Fibroblast of peridontal ligament (primary cell): ENCODE data around the gene TSPAN9.

Source experiments
- DNase-seq: peaks from one replicate; pipeline ENCODE4 v3.0.0-alpha.2; 2010; ENCODE audit errors: extremely low read depth

Gene TSPAN9

GRCh38 chr12:3076730-3077571, at the start of gene TSPAN9:
TSS of gene TSPAN9 (plus strand) at chr12:3077379. CDS start at chr12:3201194, 123,815 bp downstream.
- peak; percentile 70 for DNase-seq

- no peak for DNase-seq
Observed at GRCh38 chr12:3028108-3028507, 49.1 kb upstream of the TSPAN9 start.

GRCh38 chr12:3030821-3031429, 46.3 kb upstream of the TSPAN9 start:
- DNase-seq, result no peak

DNA sequence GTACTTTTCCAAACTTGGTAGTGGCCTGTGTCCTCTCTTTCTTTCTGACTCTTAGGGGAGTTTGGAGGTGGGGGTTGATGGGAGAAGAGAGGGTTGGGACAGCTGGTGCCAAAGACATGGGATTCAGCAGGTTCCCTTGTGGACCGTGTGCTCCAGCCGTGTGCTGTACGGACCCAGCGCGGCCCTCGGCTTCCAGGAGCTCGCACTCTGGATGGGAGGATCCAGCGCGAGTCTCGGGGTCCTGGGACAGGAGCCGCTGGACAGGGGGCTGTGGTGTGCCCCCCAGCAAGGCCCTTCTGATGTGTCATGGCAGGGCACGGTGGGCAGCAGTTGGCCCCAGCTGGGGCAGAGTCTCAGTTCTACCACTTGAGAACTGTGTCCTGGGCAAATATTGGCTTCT, 45.0 kb upstream of the TSPAN9 start:
- DNase-seq, result no peak

DNA sequence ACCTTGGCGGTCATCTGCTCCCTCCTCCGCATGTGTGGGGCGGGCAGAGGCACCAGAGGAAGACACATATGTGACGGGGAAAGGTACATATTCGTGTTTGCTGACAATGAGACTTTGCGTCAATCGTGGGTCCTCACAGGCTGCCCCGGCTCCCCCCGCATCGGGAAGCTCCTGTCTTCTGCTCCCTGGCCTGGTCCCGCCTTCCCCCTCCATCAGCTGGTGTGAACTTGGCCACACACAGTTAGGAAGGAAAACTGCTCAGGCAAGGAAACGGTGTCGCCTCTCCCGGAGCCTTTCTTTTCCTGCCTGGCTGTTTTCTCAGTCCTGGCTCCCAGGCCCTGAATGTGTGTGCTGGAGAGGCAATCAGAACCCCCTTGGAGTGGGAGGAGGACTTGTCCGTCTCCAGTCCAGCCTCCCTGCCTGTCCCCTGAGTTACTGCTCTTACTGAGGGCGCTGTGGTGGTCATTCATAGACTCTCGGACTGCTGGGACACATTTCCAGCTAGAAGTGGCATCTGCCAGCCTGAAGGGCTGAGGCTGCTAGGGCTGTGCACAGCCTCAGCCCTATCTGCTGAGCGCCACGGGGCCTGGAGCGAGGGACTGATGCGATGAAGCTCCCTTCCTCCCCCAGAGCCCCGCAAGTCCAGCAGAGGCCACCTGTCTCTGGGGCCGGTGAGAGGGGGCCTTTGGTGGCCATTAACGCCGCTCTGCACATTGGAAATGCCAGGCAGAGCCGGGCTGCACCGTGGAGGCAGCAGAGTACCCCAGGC, 44.2 kb upstream of the TSPAN9 start:
- DNase-seq, result no peak

GRCh38 chr12:3033539-3033867, 43.7 kb upstream of the TSPAN9 start:
- no peak for DNase-seq

- peak; percentile 49 for DNase-seq
Observed at GRCh38 chr12:3034067-3034750, 43.0 kb upstream of the TSPAN9 start.

- peak; percentile 10 for DNase-seq
Observed at GRCh38 chr12:3035171-3035570, 42.0 kb upstream of the TSPAN9 start.

DNA sequence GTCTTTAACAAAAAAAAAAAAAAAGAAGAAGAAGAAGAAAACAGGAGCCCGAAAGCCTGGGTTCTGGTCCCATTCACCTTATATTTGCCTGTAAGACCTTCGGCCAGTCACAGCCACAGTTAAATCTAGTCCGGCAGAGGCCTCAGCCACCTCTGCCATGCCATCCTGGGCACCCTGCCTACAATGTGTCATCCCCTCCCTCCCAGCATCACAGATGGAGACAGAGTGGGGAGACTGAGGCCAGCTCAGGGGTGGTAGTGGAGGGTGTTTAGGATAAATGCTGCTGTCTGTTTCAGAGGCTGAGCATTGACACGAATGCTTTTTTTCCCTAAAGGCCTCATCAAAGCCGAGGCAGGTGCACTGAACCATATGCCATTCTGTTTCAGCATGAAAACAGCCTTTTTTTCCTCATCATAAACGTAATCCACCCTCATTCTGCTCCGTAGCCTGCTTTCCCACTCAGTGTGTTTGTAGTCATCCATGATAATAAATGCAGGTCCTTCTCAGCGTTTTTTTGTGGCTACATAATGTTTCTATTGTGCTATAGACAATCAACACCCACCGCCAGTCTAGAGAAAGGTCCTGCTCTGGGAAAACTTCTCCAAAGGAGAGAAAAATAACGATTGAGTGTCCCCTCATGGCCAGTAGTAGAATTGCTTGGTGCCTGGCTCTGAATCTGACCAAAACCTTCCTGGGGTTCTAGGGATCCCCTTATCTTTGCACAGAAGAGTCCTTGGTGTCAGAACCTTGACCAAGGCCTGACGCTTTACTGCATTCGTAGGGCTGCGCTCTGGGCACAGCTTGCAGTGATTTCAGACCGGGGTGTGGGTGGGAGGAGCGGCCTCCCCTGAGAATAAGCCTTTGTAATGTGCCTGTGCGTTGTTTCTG, 41.1 kb upstream of the TSPAN9 start:
- peak; percentile 28 for DNase-seq

GRCh38 chr12:3036901-3037600, 40.1 kb upstream of the TSPAN9 start:
- DNase-seq, result no peak

DNA sequence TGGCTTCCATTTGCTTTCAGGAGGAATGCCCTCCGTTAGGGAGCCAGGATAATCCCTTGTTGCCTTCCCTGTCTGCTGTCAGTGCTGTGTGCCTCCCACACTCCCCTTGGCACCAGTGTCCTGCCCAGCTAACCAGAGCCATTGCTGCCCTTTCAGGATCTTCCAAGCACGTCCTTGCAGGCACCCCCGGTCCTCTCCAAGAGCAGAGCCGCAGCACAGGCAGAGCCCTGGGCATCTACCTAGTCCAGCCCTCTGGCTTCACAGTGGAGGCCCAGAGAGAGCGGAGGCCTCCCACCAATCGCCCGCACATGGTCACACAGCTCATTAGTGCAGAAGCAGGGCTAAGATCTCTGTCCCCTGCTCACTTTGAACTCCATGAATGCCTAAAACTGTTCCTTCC, 39.0 kb upstream of the TSPAN9 start:
- no peak for DNase-seq

GRCh38 chr12:3038926-3039510, 38.2 kb upstream of the TSPAN9 start:
- DNase-seq, result no peak

- DNase-seq, result no peak
Observed at GRCh38 chr12:3040026-3040656, 37.0 kb upstream of the TSPAN9 start.

- DNase-seq, result no peak
Observed at GRCh38 chr12:3040663-3041544, 36.3 kb upstream of the TSPAN9 start.

DNA sequence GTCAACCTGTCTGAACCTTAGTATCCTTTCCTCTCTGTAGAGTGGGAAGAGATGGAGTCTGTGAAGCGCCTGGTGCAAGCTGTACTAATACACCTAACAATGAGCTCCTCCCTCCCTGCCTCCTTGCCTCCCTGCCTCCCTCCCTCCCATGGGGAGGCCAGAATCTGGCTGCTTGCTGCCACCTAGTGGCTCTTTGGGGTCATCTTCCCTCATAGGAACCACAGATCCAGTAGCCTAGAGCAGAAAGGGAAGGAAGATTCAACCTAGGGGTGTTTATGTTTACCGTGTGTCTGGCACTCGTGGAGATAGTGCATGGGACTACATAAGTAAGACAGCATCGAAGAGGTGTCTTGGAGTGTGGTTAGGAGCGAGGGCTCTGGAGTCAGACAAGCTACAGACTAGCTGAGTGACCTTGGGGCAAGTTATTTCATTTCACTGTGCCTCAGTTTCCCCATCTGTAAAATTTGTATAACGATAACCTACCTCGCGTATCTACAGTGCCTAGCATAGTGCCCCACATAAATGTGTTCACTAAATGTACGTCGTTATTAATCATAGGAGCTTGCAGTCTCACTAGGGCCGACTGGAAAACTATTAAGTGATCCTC, 35.5 kb upstream of the TSPAN9 start:
- DNase-seq, result peak; percentile 70

- DNase-seq, result no peak
Observed at GRCh38 chr12:3042394-3042793, 34.8 kb upstream of the TSPAN9 start.

- DNase-seq, result no peak
Observed at GRCh38 chr12:3042826-3043225, 34.4 kb upstream of the TSPAN9 start.

GRCh38 chr12:3043406-3043805, 33.8 kb upstream of the TSPAN9 start:
- DNase-seq, result no peak
